GM10248 (cell line): ENCODE results near the gene NR4A1.

Experiments used
- CTCF ChIA-PET: fragments of 300-600 bp; sonication (Branson Sonifier 250); formaldehyde crosslinking; extraction: SDS; loops from one replicate; lab custom pipeline; 2021; ENCODE audit warnings: antibody characterized with exemption; lab: Yijun Ruan, JAX
- POLR2A ChIA-PET: fragments of 350-650 bp; sonication (Branson Sonifier 250); formaldehyde crosslinking; extraction: SDS; loops from one replicate; lab custom pipeline; 2020; ENCODE audit warnings: antibody characterized with exemption; lab: Yijun Ruan, JAX
- DNase-seq: peaks from one replicate; pipeline ENCODE4 v3.0.0; 2012; ENCODE audit errors: extremely low spot score
- CTCF ChIP-seq: IDR thresholded peaks from 2 replicates; pipeline ENCODE4 v1.5.1; 2012; ENCODE audit warnings: mild to moderate bottlenecking, low read depth; ENCODE audit errors: extremely low read depth, missing control alignments, control extremely low read depth

Gene NR4A1

GRCh38 chr12:52042706-52043385, 8.4 kb upstream of the NR4A1 start:
- no peak for TF ChIP-seq CTCF
- no peak for DNase-seq
- ChIA-PET POLR2A (interaction anchor here (0.6 to 2.4 kb wide), 2 partner anchors 9 to 1134 kb away, joined by 3 to 10 read pairs; partner anchors contain the start of gene NR4A1), CTCF (interaction anchor here (7.2 to 33.0 kb wide), 2 partner anchors 16 to 28 kb away, joined by 108 to 1220 read pairs; partner anchors contain the start of genes ATG101, NR4A1 and SMIM41)

DNA sequence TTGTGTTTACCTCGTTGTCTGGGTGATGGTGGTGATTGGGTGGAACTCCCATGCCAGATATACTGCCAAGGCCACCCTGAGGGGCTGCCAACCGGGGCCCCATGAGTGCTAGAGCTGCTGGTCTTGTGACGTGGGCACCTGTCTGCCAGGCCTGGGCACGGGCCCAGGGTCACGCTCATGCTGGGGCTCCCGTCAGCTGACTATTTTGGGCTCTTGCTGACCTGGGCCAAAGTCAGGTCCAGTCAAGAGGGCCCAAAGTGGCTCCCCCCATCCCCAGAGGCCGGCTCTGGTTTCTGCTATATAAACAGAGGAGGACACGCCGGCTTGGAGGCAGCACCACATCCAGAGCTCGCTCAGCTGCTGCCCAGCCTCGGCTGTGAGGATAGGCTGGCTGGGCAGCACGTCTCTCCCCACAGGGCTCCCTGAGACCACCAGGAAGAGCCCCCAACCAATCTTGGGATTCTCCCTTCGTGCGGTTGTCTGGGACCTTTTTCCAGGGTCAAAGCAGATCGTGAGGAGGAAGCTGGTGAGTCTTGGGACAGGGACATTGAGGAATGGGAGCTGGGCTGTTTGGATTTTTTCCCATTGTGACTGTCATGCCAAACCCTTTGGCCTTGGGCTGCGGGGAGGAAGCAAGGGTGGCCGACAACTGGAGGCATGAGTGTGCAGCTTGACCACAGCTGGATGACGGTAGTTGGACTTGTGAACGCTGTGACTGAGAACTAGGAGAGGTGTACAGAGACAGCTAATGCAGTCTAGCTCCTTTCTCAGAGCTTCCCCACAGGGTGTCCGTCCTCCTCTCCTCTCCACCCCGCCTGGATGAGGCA, 7.6 kb upstream of the NR4A1 start:
- no peak for TF ChIP-seq CTCF
- no peak for DNase-seq
- CTCF ChIA-PET, result interaction anchor here (1.1 to 33.0 kb wide), 3 partner anchors 17 to 27 kb away, joined by 4 to 1220 read pairs (median 108); partner anchors contain the start of genes ATG101, NR4A1 and SMIM41
- POLR2A ChIA-PET, result interaction anchor here (0.6 kb wide), 1 partner anchor 1133 kb away, joined by 3 read pairs; no protein-coding TSS in a partner anchor

GRCh38 chr12:52044292-52044983, 6.8 kb upstream of the NR4A1 start:
- CTCF ChIA-PET, result interaction anchor here (1.1 to 33.0 kb wide), 3 partner anchors 18 to 26 kb away, joined by 4 to 1220 read pairs (median 108); partner anchors contain the start of genes ATG101, NR4A1 and SMIM41
- POLR2A ChIA-PET, result no interaction called here

DNA sequence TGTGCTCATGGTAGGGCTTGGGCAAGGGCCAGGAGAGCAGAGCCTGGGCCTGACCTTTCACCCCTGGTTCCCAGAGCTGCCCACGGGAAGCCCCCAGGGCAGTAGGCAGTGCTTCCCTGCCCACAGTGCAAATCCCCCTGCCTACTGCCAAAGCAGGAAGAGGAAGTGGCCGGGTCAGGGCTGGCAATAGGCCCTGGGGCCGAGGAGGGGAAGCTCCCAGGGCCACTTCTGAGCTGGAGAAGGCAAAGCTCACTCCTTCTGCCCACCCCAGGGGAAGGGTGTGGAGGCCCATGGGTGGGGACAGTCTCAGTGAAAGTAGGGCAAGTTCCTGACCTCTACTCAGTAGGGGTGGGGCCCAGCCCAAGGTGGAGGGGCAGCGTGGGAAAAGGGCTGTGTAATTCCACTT, 5.4 kb upstream of the NR4A1 start:
- ChIA-PET CTCF (interaction anchor here (0.8 to 33.0 kb wide), 5 partner anchors 9 to 25 kb away, joined by 3 to 1220 read pairs (median 5); partner anchors contain the start of genes ATG101, NR4A1 and SMIM41), POLR2A (interaction anchor here (0.7 kb wide), 1 partner anchor 13 kb away, joined by 4 read pairs; no protein-coding TSS in a partner anchor)
- no peak for DNase-seq
- no peak for TF ChIP-seq CTCF

More at GRCh38 chr12:52044292-52044983, 6.8 kb upstream of the NR4A1 start:
- no peak for TF ChIP-seq CTCF
- DNase-seq, result no peak

GRCh38 chr12:52046859-52047258, 4.4 kb upstream of the NR4A1 start:
- ChIA-PET POLR2A (interaction anchor here (0.5 kb wide), 1 partner anchor 31 kb away, joined by 3 read pairs; no protein-coding TSS in a partner anchor), CTCF (interaction anchor here (1.1 to 33.0 kb wide), 4 partner anchors 14 to 75 kb away, joined by 3 to 1220 read pairs (median 56); partner anchors contain the start of genes ATG101, NR4A1 and SMIM41)
- no peak for DNase-seq
- no peak for TF ChIP-seq CTCF

DNA sequence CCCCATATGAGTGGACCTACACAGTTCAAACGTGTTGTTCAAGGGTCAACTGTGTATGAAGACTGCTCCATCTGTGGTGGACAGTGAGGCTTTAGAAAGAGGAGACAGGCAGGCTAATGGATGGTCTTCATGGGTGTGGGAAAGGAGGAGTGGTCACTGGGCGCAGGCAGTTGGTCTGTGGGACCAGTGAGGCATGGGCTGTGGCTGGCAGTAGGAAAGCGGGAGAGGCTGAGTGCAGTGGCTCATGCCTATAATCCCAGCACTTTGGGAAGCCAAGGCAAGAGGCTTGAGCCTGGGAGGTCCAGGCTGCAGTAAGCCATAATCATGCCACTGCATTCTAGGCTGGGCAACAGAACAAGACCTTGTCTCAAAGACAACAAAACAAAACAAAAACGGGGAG, 2.0 kb upstream of the NR4A1 start:
- POLR2A ChIA-PET, result no interaction called here

More for the DNA sequence above, 2.0 kb upstream of the NR4A1 start:
- no peak for TF ChIP-seq CTCF
- CTCF ChIA-PET, result interaction anchor here (7.2 to 33.0 kb wide), 2 partner anchors 22 to 23 kb away, joined by 108 to 1220 read pairs; partner anchors contain the start of genes ATG101, NR4A1 and SMIM41
- DNase-seq, result no peak
